Measurements from ENCODE around the gene MRPS35.

DNA sequence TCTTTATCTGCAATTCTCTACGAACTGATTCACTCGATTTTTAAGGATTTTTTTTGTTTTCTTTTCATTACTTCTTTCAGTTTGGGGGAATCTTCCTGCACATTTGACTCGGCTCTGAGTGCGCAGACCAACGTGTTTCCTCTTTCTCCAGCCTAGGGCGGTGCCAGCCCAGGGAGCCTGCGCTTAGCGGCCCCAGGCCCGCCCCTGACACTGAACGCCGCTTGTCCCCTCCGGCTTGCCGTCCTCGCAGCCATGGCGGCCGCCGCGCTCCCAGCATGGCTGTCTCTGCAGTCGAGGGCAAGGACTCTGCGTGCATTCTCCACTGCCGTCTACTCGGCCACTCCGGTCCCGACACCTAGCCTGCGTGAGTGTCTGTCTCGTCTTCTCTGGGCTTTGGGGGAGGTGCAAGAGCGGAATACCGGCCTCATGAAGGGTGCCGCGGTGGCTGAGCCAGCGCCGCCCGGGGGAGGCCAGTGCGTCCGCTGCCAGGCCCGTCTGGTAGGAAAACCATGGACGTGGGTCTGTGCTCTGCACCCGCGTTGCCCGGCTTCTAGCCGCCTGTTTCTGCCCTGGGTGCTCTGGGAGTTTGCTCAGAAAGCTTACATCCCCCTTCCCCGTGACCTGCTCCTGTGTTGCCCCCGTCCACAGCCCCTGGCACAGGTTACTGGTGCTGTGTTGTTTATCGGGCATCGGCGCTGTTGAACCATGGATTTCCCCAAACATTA, at the start of gene MRPS35:
- peak; percentile 90 to 97 for TF ChIP-seq POLR2AphosphoS5 (IDR thresholded peaks at IDR 0.05)
- TF ChIP-seq CTCF (IDR thresholded peaks at IDR 0.05), result peak in 1 of 6 experiments; percentile 16
- TF ChIP-seq POLR2A (IDR thresholded peaks at IDR 0.05), result peak in 3 of 4 donors; percentile 53 to 82 (median 74)
- TF ChIP-seq EP300 (IDR thresholded peaks at IDR 0.05), result no peak
